HepG2 (cell line): ENCODE data around the gene NAA38. TPM values are rescaled to one million over a fixed set of nuclear protein-coding genes. Genes with fewer than 3 reads are reported as not detected.

Experiments used
- ATF3 ChIP-seq: sonication (generic); formaldehyde crosslinking; IDR thresholded peaks from 2 replicates; pipeline ENCODE4 v1.4.0; 2020; ENCODE audit warnings: missing genetic modification reagents
- BCL3 ChIP-seq: sonication (generic); formaldehyde crosslinking; IDR thresholded peaks from 2 replicates; pipeline ENCODE4 v1.5.1; 2020; ENCODE audit warnings: mild to moderate bottlenecking, missing genetic modification reagents, moderate library complexity
- CHD2 ChIP-seq: IDR thresholded peaks from 2 replicates; pipeline ENCODE4 v1.6.1; 2011; ENCODE audit warnings: low read depth, low read length, improper control_type of control experiment
- FIP1L1 ChIP-seq: fragments of 200-400 bp; formaldehyde crosslinking; IDR thresholded peaks from 2 replicates; pipeline ENCODE4 v1.6.1; 2018; ENCODE audit warnings: low read depth, mild to moderate bottlenecking, low read length, moderate library complexity, borderline replicate concordance; ENCODE audit not compliant: insufficient read depth
- HNRNPLL ChIP-seq: fragments of 200-400 bp; formaldehyde crosslinking; IDR thresholded peaks from 2 replicates; pipeline ENCODE4 v1.6.1; 2017; ENCODE audit warnings: mild to moderate bottlenecking, low read depth, low read length; ENCODE audit not compliant: poor library complexity, severe bottlenecking
- IRX3 ChIP-seq: sonication (generic); formaldehyde crosslinking; IDR thresholded peaks from 2 replicates; pipeline ENCODE4 v1.8.1; 2023; ENCODE audit warnings: mild to moderate bottlenecking, low read depth, missing genetic modification reagents, borderline replicate concordance
- MED1 ChIP-seq: sonication (generic); formaldehyde crosslinking; IDR thresholded peaks from 2 replicates; pipeline ENCODE4 v1.4.0; 2020; ENCODE audit warnings: missing genetic modification reagents
- MXD3 ChIP-seq: IDR thresholded peaks from 2 replicates; pipeline ENCODE4 v1.6.1; 2016; ENCODE audit warnings: mild to moderate bottlenecking, missing biosample characterization, missing genetic modification reagents
- MXI1 ChIP-seq: IDR thresholded peaks from 3 replicates; pipeline ENCODE4 v1.6.1; 2012; ENCODE audit warnings: low read depth, low read length, inconsistent platforms, borderline replicate concordance
- NFATC3 ChIP-seq: sonication (generic); formaldehyde crosslinking; IDR thresholded peaks from 2 replicates; pipeline ENCODE4 v1.5.1; 2020; ENCODE audit warnings: mild to moderate bottlenecking, missing genetic modification reagents
- NFYC ChIP-seq: IDR thresholded peaks from 2 replicates; pipeline ENCODE4 v1.6.1; 2016; ENCODE audit warnings: missing genetic modification reagents, missing compliant biosample characterization
- NKX3-1 ChIP-seq: sonication (generic); formaldehyde crosslinking; IDR thresholded peaks from 2 replicates; pipeline ENCODE4 v1.5.0; 2020; ENCODE audit warnings: missing genetic modification reagents
- NPAS2 ChIP-seq: sonication (generic); formaldehyde crosslinking; IDR thresholded peaks from 2 replicates; pipeline ENCODE4 v1.8.0; 2022; ENCODE audit warnings: mild to moderate bottlenecking, missing genetic modification reagents, borderline replicate concordance
- PITX1 ChIP-seq: sonication (generic); formaldehyde crosslinking; IDR thresholded peaks from 2 replicates; pipeline ENCODE4 v1.5.1; 2020; ENCODE audit warnings: mild to moderate bottlenecking, missing genetic modification reagents
- RELA ChIP-seq: sonication (generic); formaldehyde crosslinking; IDR thresholded peaks from 2 replicates; pipeline ENCODE4 v1.4.0; 2020; ENCODE audit warnings: missing genetic modification reagents
- ZNF101 ChIP-seq: sonication (generic); formaldehyde crosslinking; IDR thresholded peaks from 2 replicates; pipeline ENCODE4 v1.4.0; 2020; ENCODE audit warnings: mild to moderate bottlenecking, low read depth, missing genetic modification reagents, borderline replicate concordance
- ZNF121 ChIP-seq: sonication (generic); formaldehyde crosslinking; IDR thresholded peaks from 2 replicates; pipeline ENCODE4 v1.5.0; 2020; ENCODE audit warnings: mild to moderate bottlenecking, missing genetic modification reagents
- ZNF251 ChIP-seq: sonication (generic); formaldehyde crosslinking; IDR thresholded peaks from 2 replicates; pipeline ENCODE4 v1.9.0; 2021; ENCODE audit warnings: mild to moderate bottlenecking, missing genetic modification reagents
- ZNF605 ChIP-seq: sonication (generic); formaldehyde crosslinking; IDR thresholded peaks from 2 replicates; pipeline ENCODE4 v1.8.0; 2022; ENCODE audit warnings: mild to moderate bottlenecking, missing genetic modification reagents
- ZNF639 ChIP-seq: conservative IDR thresholded peaks from 2 replicates; pipeline ENCODE4 v1.6.1; 2018; ENCODE audit warnings: missing genetic modification reagents
- ZNF724P ChIP-seq: sonication (generic); formaldehyde crosslinking; IDR thresholded peaks from 2 replicates; pipeline ENCODE4 v1.8.0; 2022; ENCODE audit warnings: missing genetic modification reagents, borderline replicate concordance
- ZSCAN25 ChIP-seq: sonication (generic); formaldehyde crosslinking; IDR thresholded peaks from 2 replicates; pipeline ENCODE4 v1.8.0; 2022; ENCODE audit warnings: mild to moderate bottlenecking, missing genetic modification reagents
- polyA plus RNA-seq, 8 experiments: library from polyadenylated mRNA; depleted of rRNA in 3 of 8; stranded (reverse) in 7 of 8; unstranded in 1 of 8; fragments of >200 nt; fragmentation: Illumina TruSeq in 4 of 8; extraction: Trizol in 4 of 8; gene quantifications; 2 replicates each; pipeline versions ENCODE4 v1.2.1 to v1.2.3, GENCODE V29; 2011 to 2016; ENCODE audit warnings: low read depth in 4 of 8, missing spikeins in 1 of 8, mixed read lengths in 1 of 8; ENCODE audit not compliant: insufficient read depth in 1 of 8
- total RNA-seq, 5 experiments: library from RNA; depleted of rRNA; stranded (reverse); fragments of >200 nt; fragmentation: Illumina TruSeq; extraction: Trizol; gene quantifications; 2 replicates each; pipeline ENCODE4 v1.2.3, GENCODE V29; 2016; ENCODE audit warnings: low read depth in 1 of 5
- TF ChIP-seq, protein P1 (sequence below): sonication (generic); formaldehyde crosslinking; IDR thresholded peaks from 2 replicates; pipeline ENCODE4 v1.8.0; 2022; ENCODE audit warnings: mild to moderate bottlenecking, missing genetic modification reagents
- TF ChIP-seq, protein P2 (sequence below): sonication (generic); formaldehyde crosslinking; IDR thresholded peaks from 2 replicates; pipeline ENCODE4 v1.4.0; 2020; ENCODE audit warnings: missing genetic modification reagents

NAA38 gene
- total and polyA plus RNA-seq, 2 of the 13 experiments (the other 11 are each of a cell fraction or from before 2014, with no cell fraction given) = 46.9 to 91.6 TPM

DNA sequence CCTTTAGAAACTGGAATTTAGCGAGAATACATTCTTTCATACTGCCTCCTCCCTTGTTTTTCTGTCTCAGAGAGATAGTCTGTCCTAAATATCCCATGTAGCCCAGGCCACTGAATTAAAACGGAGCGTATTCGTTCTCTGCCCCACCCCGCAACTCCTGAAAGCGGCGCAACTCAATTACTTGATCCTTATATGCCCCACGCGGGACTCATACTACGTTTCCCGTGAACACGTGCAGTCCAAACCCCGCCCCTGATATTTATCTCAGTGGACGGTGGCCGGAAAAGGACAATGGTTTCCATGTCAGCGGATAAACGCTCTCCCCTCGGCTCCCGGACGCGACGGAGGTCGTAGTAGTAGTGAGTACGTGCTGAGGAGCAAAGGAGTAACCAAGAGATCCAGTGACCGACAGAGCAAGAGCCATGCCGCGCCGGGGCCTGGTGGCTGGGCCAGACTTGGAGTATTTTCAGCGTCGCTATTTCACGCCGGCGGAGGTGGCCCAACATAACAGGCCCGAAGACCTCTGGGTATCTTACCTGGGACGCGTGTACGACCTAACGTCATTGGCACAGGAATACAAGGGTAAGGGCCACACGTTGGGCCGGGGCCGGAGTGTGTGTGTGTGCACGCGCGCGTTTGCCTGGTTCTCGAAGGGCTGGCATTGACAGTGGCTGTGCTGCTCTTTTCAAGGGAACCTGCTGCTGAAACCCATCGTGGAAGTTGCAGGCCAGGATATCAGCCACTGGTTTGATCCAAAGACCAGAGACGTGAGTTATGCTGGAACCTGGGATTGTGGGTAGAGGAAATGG is 558 bp upstream of the NAA38 start, which contains the start of gene CYB5D1 (continued):
- TF ChIP-seq, protein P1, sequence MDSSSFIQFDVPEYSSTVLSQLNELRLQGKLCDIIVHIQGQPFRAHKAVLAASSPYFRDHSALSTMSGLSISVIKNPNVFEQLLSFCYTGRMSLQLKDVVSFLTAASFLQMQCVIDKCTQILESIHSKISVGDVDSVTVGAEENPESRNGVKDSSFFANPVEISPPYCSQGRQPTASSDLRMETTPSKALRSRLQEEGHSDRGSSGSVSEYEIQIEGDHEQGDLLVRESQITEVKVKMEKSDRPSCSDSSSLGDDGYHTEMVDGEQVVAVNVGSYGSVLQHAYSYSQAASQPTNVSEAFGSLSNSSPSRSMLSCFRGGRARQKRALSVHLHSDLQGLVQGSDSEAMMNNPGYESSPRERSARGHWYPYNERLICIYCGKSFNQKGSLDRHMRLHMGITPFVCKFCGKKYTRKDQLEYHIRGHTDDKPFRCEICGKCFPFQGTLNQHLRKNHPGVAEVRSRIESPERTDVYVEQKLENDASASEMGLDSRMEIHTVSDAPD (CRISPR knock-in tag) = 0 out of 2 replicates have a peak, but pooled peaks have one; percentile 58
- TF ChIP-seq NFYC (CRISPR knock-in tag) (no peak), FIP1L1 (no peak), ZNF101 (no peak), ZNF605 (CRISPR knock-in tag) (peak; percentile 71), NFATC3 (CRISPR knock-in tag) (no peak), IRX3 (no peak), HNRNPLL (no peak), ZNF121 (CRISPR knock-in tag) (no peak), PITX1 (CRISPR knock-in tag) (no peak), ZNF251 (no peak), MED1 (no peak), ATF3 (CRISPR knock-in tag) (no peak), NPAS2 (CRISPR knock-in tag) (no peak), BCL3 (CRISPR knock-in tag) (no peak), NKX3-1 (CRISPR knock-in tag) (no peak), CHD2 (no peak), ZNF724P (CRISPR knock-in tag) (0 out of 2 replicates have a peak, but pooled peaks have one; percentile 72), RELA (CRISPR knock-in tag) (no peak), ZSCAN25 (CRISPR knock-in tag) (no peak), ZNF639 (no peak), MXD3 (CRISPR knock-in tag) (no peak), MXI1 (peak; percentile 77; the same call in 2 of the 3 replicates)
- TF ChIP-seq, protein P2, sequence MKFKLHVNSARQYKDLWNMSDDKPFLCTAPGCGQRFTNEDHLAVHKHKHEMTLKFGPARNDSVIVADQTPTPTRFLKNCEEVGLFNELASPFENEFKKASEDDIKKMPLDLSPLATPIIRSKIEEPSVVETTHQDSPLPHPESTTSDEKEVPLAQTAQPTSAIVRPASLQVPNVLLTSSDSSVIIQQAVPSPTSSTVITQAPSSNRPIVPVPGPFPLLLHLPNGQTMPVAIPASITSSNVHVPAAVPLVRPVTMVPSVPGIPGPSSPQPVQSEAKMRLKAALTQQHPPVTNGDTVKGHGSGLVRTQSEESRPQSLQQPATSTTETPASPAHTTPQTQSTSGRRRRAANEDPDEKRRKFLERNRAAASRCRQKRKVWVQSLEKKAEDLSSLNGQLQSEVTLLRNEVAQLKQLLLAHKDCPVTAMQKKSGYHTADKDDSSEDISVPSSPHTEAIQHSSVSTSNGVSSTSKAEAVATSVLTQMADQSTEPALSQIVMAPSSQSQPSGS (CRISPR knock-in tag) = no peak; the same call in 1 of the 2 replicates
